ENCODE results near the gene FCF1. TPM values are rescaled to one million over a fixed set of nuclear protein-coding genes. Genes with fewer than 3 reads are reported as not detected.

The FCF1 gene
- total RNA-seq, 1 donor from 2014 or later = 37.3 TPM

- DNase-seq (ENCODE audit: low spot score) = no peak
Observed at GRCh38 chr14:74765721-74766120, 52.8 kb downstream of the FCF1 start.

GRCh38 chr14:74771399-74771798, 58.5 kb downstream of the FCF1 start:
- DNase-seq (ENCODE audit: low spot score) = no peak

- DNase-seq (ENCODE audit: low spot score) = no peak
Observed at GRCh38 chr14:74784634-74785033, 71.7 kb downstream of the FCF1 start.

- DNase-seq (ENCODE audit: low spot score) = no peak
Observed at GRCh38 chr14:74785056-74785613, 72.2 kb downstream of the FCF1 start.

GRCh38 chr14:74786796-74787315, 73.9 kb downstream of the FCF1 start:
- DNase-seq (ENCODE audit: low spot score) = no peak

Other genes with a start within 250 kb of the FCF1 start
- gene NPC2, start 219.8 kb upstream of the FCF1 start, total RNA-seq = 215 TPM
- gene ISCA2, start 219.4 kb upstream of the FCF1 start, total RNA-seq = 34.3 TPM
- gene LTBP2, start 100.9 kb upstream of the FCF1 start, total RNA-seq = 84.9 TPM
- 34.3 TPM for gene AREL1, start 64 bp upstream of the FCF1 start, total RNA-seq
- 55.4 TPM for gene YLPM1, start 50.2 kb downstream of the FCF1 start, total RNA-seq
- 0.06 TPM for gene PROX2, start 163.0 kb downstream of the FCF1 start, total RNA-seq
- 95.6 TPM for gene DLST, start 168.8 kb downstream of the FCF1 start, total RNA-seq
- gene RPS6KL1, start 210.1 kb downstream of the FCF1 start, total RNA-seq = 18.6 TPM
- gene PGF, start 242.5 kb downstream of the FCF1 start, total RNA-seq = 4.6 TPM